Breast epithelium (tissue), 4 donors: ENCODE results near the gene PLPPR5. TPM values are rescaled to one million over a fixed set of nuclear protein-coding genes. Genes with fewer than 3 reads are reported as not detected.

Experiments used
- DNase-seq, 2 donors: peaks; one replicate each; pipeline ENCODE4 v3.0.0-alpha.2; 2019; ENCODE audit warnings: low spot score in 2 of 2
- H3K27ac ChIP-seq, 2 donors: fragments of 200-600 bp; sonication (generic) in 1 of 2; one replicate each; pipeline ENCODE4 v1.5.1; 2016 to 2019; ENCODE audit warnings: mild to moderate bottlenecking in 1 of 2
- H3K27me3 ChIP-seq, 2 donors: fragments of 200-600 bp; sonication (generic) in 1 of 2; one replicate each; pipeline versions ENCODE4 v1.5.1 to v1.6.0; 2017 to 2019; ENCODE audit warnings: control low read depth in 1 of 2, mild to moderate bottlenecking in 1 of 2
- H3K36me3 ChIP-seq: fragments of 200-600 bp; one replicate; pipeline ENCODE4 v1.5.1; 2019
- H3K4me1 ChIP-seq, 2 donors: fragments of 200-600 bp; sonication (generic); one replicate each; pipeline ENCODE4 v1.5.1; 2016 to 2019; ENCODE audit warnings: control low read depth in 1 of 2
- H3K4me3 ChIP-seq, 3 donors: fragments of 200-600 bp; sonication (generic); 1 replicate in 2 of 3; 2 replicates in 1 of 3; pipeline ENCODE4 v1.5.1; 2016 to 2019; ENCODE audit warnings: mild to moderate bottlenecking in 3 of 3, moderate library complexity in 2 of 3
- H3K9me3 ChIP-seq, 2 donors: fragments of 200-600 bp; sonication (generic) in 1 of 2; one replicate each; pipeline ENCODE4 v1.5.1; 2016 to 2019; ENCODE audit warnings: control low read depth in 1 of 2
- POLR2A ChIP-seq: fragments of 450-650 bp; IDR thresholded peaks from one replicate; pipeline ENCODE4 v1.6.1; 2016; ENCODE audit warnings: antibody characterized with exemption, mild to moderate bottlenecking, moderate library complexity
- POLR2AphosphoS5 ChIP-seq, 3 donors: sonication (generic); formaldehyde crosslinking; IDR thresholded peaks; one replicate each; pipeline ENCODE4 v1.6.1; 2017; ENCODE audit warnings: antibody characterized with exemption in 3 of 3
- intact Hi-C: fragments of 100-400 bp; cut with DNase I; formaldehyde crosslinking; loops from one replicate; pipeline ENCODE4 v1.15.1; 2023; ENCODE audit warnings: low total_unique reads
- total RNA-seq, 3 donors: library from RNA; depleted of rRNA; stranded (reverse); fragments of >200 nt; gene quantifications; one replicate each; pipeline ENCODE4 v1.1.0, GENCODE V29; 2016
- TF ChIP-seq, protein P1 (sequence below), 3 donors: fragments of 450-650 bp; IDR thresholded peaks; one replicate each; pipeline ENCODE4 v1.5.1; 2016 to 2017; ENCODE audit warnings: antibody characterized with exemption in 3 of 3, mild to moderate bottlenecking in 3 of 3, moderate library complexity in 3 of 3

PLPPR5 gene
- total RNA-seq, 3 donors from 2014 or later, result not detected

DNA sequence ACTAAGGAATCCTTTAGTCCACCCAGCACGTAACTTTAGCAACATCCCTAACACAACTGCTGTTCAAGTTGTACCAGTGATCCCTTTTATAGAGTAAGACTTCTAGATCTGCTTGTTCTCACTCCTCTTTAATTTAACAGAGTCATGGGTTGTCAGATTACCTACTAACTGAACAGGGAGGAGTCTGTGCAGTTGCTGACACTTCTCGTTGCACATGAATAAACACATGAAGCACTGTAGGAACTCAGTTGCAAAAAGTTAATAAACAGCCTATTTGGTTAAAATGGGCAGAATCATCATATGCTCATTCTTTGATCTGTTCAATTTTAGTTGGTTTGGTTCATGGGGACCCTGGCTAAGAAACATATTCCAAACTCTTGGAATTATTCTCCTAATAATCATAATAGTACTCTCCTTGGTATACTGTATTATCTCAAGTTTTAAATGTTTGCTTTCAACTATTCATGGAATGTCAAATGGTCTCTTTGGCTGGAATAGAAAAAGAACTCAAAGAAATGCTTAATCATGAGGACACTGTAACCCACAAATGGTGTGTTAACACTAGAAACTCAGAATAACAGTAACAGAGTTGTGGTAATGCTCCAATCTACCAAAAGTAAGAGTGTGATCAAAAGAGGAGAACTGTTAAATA is 15.6 kb downstream of the PLPPR5 start:
- Histone ChIP-seq H3K36me3 (no peaks in the 10 kb centered on the region), H3K27me3 (no peaks in the 10 kb centered on the region), H3K4me3 (no peak overlapping the region), H3K9me3 (no peaks in the 10 kb centered on the region), H3K27ac (no peak overlapping the region), H3K4me1 (no peaks in the 10 kb centered on the region)
- TF ChIP-seq, protein P1, sequence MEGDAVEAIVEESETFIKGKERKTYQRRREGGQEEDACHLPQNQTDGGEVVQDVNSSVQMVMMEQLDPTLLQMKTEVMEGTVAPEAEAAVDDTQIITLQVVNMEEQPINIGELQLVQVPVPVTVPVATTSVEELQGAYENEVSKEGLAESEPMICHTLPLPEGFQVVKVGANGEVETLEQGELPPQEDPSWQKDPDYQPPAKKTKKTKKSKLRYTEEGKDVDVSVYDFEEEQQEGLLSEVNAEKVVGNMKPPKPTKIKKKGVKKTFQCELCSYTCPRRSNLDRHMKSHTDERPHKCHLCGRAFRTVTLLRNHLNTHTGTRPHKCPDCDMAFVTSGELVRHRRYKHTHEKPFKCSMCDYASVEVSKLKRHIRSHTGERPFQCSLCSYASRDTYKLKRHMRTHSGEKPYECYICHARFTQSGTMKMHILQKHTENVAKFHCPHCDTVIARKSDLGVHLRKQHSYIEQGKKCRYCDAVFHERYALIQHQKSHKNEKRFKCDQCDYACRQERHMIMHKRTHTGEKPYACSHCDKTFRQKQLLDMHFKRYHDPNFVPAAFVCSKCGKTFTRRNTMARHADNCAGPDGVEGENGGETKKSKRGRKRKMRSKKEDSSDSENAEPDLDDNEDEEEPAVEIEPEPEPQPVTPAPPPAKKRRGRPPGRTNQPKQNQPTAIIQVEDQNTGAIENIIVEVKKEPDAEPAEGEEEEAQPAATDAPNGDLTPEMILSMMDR (IDR thresholded peaks at IDR 0.05), result no peak
- no peak for TF ChIP-seq POLR2AphosphoS5 (IDR thresholded peaks at IDR 0.05)
- intact Hi-C loops, result no loop called here
- DNase-seq, result no peak

DNA sequence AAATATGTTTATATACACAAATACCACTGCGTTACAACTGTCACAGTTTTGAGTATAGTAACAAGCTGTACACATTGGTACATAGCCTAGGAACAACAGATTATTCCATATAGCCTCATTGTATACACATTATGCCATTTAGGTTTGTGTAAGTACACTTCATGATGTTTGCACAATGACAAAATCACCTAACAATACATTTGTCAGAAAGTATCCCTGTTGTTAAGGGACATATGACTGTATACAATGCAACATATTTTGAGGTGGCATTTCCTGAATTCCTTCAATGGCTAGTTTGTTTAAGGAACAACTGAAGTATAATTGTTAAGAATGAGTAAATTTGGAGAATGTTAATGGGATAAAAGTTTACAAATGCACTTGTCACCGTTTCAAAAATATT is 19.0 kb downstream of the PLPPR5 start:
- Histone ChIP-seq H3K36me3 (no peaks in the 10 kb centered on the region), H3K27ac (no peak overlapping the region), H3K27me3 (no peaks in the 10 kb centered on the region), H3K4me3 (no peak overlapping the region), H3K9me3 (no peaks in the 10 kb centered on the region), H3K4me1 (no peaks in the 10 kb centered on the region)
- DNase-seq, result no peak
- no peak for TF ChIP-seq POLR2A
- no peak for TF ChIP-seq POLR2AphosphoS5 (IDR thresholded peaks at IDR 0.05)
- TF ChIP-seq, protein P1 (IDR thresholded peaks at IDR 0.05), result no peak
- intact Hi-C loops, result no loop called here

DNA sequence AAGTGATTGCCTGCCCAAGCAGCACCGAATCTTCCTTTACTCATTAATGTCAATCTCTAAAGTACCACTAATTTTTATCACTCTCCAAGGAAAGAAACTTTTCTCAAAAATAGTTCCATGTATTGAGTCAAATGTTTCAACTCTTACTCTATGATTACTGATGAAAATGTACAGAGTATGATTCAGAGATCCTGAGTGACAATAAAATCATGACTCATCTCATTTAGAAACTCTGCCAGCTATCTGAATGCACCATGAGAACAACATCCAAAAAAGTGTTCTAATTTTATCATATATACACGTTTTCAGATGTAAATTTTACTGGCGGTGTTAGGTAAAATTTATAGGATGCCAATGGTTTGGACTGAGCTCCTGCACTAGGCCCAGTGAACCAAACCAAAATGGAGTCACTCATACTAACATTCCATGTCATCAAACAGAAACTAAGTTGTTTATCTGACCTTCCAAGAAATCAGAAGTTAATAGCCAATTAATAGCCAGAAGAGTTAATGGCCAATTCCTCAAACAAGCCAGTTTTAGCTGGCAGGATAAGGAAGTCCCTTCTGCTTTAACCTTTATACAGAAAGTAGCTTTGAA is 22.6 kb downstream of the PLPPR5 start:
- Histone ChIP-seq H3K27me3 (no peaks in the 10 kb centered on the region), H3K4me1 (no peaks in the 10 kb centered on the region), H3K9me3 (no peaks in the 10 kb centered on the region), H3K36me3 (no peaks in the 10 kb centered on the region), H3K4me3 (no peak overlapping the region), H3K27ac (no peak overlapping the region)
- DNase-seq, result no peak
- TF ChIP-seq, protein P1 (IDR thresholded peaks at IDR 0.05), result no peak
- TF ChIP-seq POLR2AphosphoS5 (IDR thresholded peaks at IDR 0.05), result no peak
- TF ChIP-seq POLR2A, result no peak
- intact Hi-C loops, result no loop called here

DNA sequence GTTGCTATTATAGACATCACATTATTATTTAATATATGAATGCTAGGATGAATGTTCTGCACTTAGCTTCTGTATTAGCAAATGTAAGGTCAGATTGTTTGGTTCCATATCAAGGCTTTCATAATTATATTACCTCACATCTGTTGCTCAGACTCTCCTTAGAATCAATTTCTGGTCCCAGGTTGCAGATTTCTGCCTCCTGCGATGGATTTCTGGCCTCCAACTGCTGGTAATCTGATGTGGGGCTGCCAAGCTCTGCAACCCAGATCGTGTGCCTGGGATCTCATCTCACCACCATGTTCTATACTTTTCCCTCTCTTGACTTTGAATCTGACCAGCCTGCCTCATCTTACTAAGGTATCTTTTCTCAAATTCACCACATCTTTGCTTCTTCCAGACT is 25.2 kb downstream of the PLPPR5 start:
- intact Hi-C loops, result no loop called here
- Histone ChIP-seq H3K27ac (no peak overlapping the region), H3K4me1 (no peaks in the 10 kb centered on the region), H3K27me3 (no peaks in the 10 kb centered on the region), H3K36me3 (no peaks in the 10 kb centered on the region), H3K9me3 (no peaks in the 10 kb centered on the region), H3K4me3 (no peak overlapping the region)
- TF ChIP-seq POLR2A, result no peak
- no peak for TF ChIP-seq POLR2AphosphoS5 (IDR thresholded peaks at IDR 0.05)
- TF ChIP-seq, protein P1 (IDR thresholded peaks at IDR 0.05), result no peak
- DNase-seq, result no peak

DNA sequence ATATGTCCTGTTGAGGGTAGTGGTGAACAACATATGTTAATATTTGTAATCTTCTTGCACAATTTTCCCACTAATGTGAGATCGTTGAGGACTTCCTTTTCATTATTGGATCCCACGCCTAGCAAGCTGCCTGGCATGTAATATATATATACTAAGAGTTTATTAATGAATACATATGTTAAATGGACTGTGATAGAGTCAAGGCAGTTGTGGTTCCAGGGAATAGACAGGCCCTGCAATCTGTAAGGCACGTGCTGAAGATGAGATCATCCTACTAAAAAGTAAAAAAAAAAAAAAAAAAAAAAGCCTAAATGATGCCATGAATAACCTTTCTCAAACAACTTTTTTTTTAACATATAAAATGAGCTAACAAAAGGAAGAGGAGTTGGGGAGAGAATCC is 28.9 kb downstream of the PLPPR5 start:
- DNase-seq, result no peak
- Histone ChIP-seq H3K27ac (no peak overlapping the region), H3K4me3 (no peak overlapping the region), H3K36me3 (no peaks in the 10 kb centered on the region), H3K4me1 (no peaks in the 10 kb centered on the region), H3K9me3 (no peaks in the 10 kb centered on the region), H3K27me3 (no peaks in the 10 kb centered on the region)
- TF ChIP-seq, protein P1 (IDR thresholded peaks at IDR 0.05), result no peak
- no peak for TF ChIP-seq POLR2AphosphoS5 (IDR thresholded peaks at IDR 0.05)
- TF ChIP-seq POLR2A, result no peak
- intact Hi-C loops, result no loop called here
